Fibroblast of the aortic adventitia (primary cell): Measurements from ENCODE around the gene ZNF574. TPM values are rescaled to one million over a fixed set of nuclear protein-coding genes. Genes with fewer than 3 reads are reported as not detected.
A peak's percentile ranks its signal among the peaks of the same experiment; 100 is the strongest.

Experiments
- DNase-seq: peaks from one replicate; pipeline ENCODE4 v3.0.0-alpha.2; 2010; ENCODE audit warnings: low read depth
- H3K4me3 ChIP-seq: 2 replicates; pipeline ENCODE4 v1.5.1; 2011; ENCODE audit warnings: low read depth, mild to moderate bottlenecking, control low read depth, low read length, moderate library complexity
- CTCF ChIP-seq: IDR thresholded peaks from 2 replicates; pipeline ENCODE4 v1.5.1; 2011; ENCODE audit warnings: mild to moderate bottlenecking, low read length, control low read depth, inconsistent platforms; ENCODE audit not compliant: insufficient read depth
- total RNA-seq: library from RNA; depleted of rRNA; stranded (reverse); fragments of >200 nt; gene quantifications from 2 replicates; pipeline ENCODE4 v1.2.3, GENCODE V29; 2012; ENCODE audit warnings: low replicate concordance

ZNF574 gene
- total RNA-seq, 1 donor = 17.2 TPM

GRCh38 chr19:42089191-42089750 lies 13.3 kb downstream of the ZNF574 start:
- DNase-seq = no peak
- no peak overlapping the region for H3K4me3 ChIP-seq
- TF ChIP-seq CTCF = no peak

- DNase-seq = no peak
- no peak for TF ChIP-seq CTCF
- no peak overlapping the region for H3K4me3 ChIP-seq
Measured at GRCh38 chr19:42089772-42090171, 13.8 kb downstream of the ZNF574 start.

GRCh38 chr19:42090672-42091071 lies 14.7 kb downstream of the ZNF574 start:
- no peak for DNase-seq
- no peak overlapping the region for H3K4me3 ChIP-seq
- no peak for TF ChIP-seq CTCF

- no peak for TF ChIP-seq CTCF
- no peak for DNase-seq
- H3K4me3 ChIP-seq = no peak overlapping the region
Measured at GRCh38 chr19:42091300-42091699, 15.3 kb downstream of the ZNF574 start.

GRCh38 chr19:42091742-42092141 lies 15.8 kb downstream of the ZNF574 start:
- H3K4me3 ChIP-seq = no peak overlapping the region
- DNase-seq = peak; percentile 65
- no peak for TF ChIP-seq CTCF

GRCh38 chr19:42092350-42092749 lies 16.4 kb downstream of the ZNF574 start:
- no peak for DNase-seq
- peak; percentile 44 for TF ChIP-seq CTCF
- no peak overlapping the region for H3K4me3 ChIP-seq

- no peak for TF ChIP-seq CTCF
- DNase-seq = no peak
- H3K4me3 ChIP-seq = no peak overlapping the region
Measured at GRCh38 chr19:42093505-42093904, 17.5 kb downstream of the ZNF574 start.
